ENCODE measurements around the gene NIN. TPM values are rescaled to one million over a fixed set of nuclear protein-coding genes. Genes with fewer than 3 reads are reported as not detected.

Gene NIN
- total RNA-seq, 2 donors from 2014 or later: 31.0 to 37.4 TPM

GRCh38 chr14:50834802-50835276, 3.9 kb upstream of the NIN start:
- TF ChIP-seq, protein P1, sequence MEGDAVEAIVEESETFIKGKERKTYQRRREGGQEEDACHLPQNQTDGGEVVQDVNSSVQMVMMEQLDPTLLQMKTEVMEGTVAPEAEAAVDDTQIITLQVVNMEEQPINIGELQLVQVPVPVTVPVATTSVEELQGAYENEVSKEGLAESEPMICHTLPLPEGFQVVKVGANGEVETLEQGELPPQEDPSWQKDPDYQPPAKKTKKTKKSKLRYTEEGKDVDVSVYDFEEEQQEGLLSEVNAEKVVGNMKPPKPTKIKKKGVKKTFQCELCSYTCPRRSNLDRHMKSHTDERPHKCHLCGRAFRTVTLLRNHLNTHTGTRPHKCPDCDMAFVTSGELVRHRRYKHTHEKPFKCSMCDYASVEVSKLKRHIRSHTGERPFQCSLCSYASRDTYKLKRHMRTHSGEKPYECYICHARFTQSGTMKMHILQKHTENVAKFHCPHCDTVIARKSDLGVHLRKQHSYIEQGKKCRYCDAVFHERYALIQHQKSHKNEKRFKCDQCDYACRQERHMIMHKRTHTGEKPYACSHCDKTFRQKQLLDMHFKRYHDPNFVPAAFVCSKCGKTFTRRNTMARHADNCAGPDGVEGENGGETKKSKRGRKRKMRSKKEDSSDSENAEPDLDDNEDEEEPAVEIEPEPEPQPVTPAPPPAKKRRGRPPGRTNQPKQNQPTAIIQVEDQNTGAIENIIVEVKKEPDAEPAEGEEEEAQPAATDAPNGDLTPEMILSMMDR (IDR thresholded peaks at IDR 0.05): no peak
- Histone ChIP-seq H3K27ac (no peak overlapping the region), H3K27me3 (replicated peaks; ENCODE audit: insufficient read depth) (no peaks in the 10 kb centered on the region), H3K4me1 (ENCODE audit: control insufficient read depth in 1 of 2, low read depth in 2 of 2) (no peaks in the 10 kb centered on the region), H3K36me3 (no peaks in the 10 kb centered on the region), H3K9me3 (no peaks in the 10 kb centered on the region), H3K4me3 (no peak overlapping the region)
- no peak for ATAC-seq (ENCODE audit: insufficient number of reproducible peaks, low FRiP score, low read depth)
- DNase-seq (ENCODE audit: low spot score): no peak

GRCh38 chr14:50832935-50833630, 2.1 kb upstream of the NIN start:
- Histone ChIP-seq H3K36me3 (no peaks in the 10 kb centered on the region), H3K27ac (no peak overlapping the region), H3K4me1 (ENCODE audit: control insufficient read depth in 1 of 2, low read depth in 2 of 2) (peaks cover 8 to 11% of the 10 kb centered on the region in 2 donors), H3K9me3 (no peaks in the 10 kb centered on the region), H3K4me3 (no peak overlapping the region), H3K27me3 (replicated peaks; ENCODE audit: insufficient read depth) (no peaks in the 10 kb centered on the region)
- DNase-seq (ENCODE audit: low spot score) (no peak), ATAC-seq (ENCODE audit: insufficient number of reproducible peaks, low FRiP score, low read depth) (no peak)
- TF ChIP-seq, protein P1 (IDR thresholded peaks at IDR 0.05): no peak

GRCh38 chr14:50831726-50832168, 785 bp upstream of the NIN start:
- H3K9me3 ChIP-seq: no peaks in the 10 kb centered on the region
- no peak for DNase-seq (ENCODE audit: low spot score)
- H3K36me3 ChIP-seq: no peaks in the 10 kb centered on the region
- peaks cover 8 to 11% of the 10 kb centered on the region in 2 donors for H3K4me1 ChIP-seq (ENCODE audit: control insufficient read depth in 1 of 2, low read depth in 2 of 2)
- no peak for ATAC-seq (ENCODE audit: insufficient number of reproducible peaks, low FRiP score, low read depth)
- peak overlapping the region in 1 of 2 donors; percentile 81 for H3K27ac ChIP-seq
- peak overlapping the region; percentile 96 for H3K4me3 ChIP-seq
- no peaks in the 10 kb centered on the region for H3K27me3 ChIP-seq (replicated peaks; ENCODE audit: insufficient read depth)
- TF ChIP-seq, protein P1 (IDR thresholded peaks at IDR 0.05): no peak

- H3K4me1 ChIP-seq (ENCODE audit: control insufficient read depth in 1 of 2, low read depth in 2 of 2): peaks cover 8 to 11% of the 10 kb centered on the region in 2 donors
- H3K36me3 ChIP-seq: no peaks in the 10 kb centered on the region
- H3K27me3 ChIP-seq (replicated peaks; ENCODE audit: insufficient read depth): no peaks in the 10 kb centered on the region
- H3K9me3 ChIP-seq: no peaks in the 10 kb centered on the region
- no peak for DNase-seq (ENCODE audit: low spot score)
- H3K27ac ChIP-seq: peak overlapping the region; percentile 77 to 83
- peak; percentile 59 for ATAC-seq (ENCODE audit: insufficient number of reproducible peaks, low FRiP score, low read depth)
- TF ChIP-seq, protein P1 (IDR thresholded peaks at IDR 0.05): no peak
- peak overlapping the region; percentile 96 for H3K4me3 ChIP-seq
Observed at GRCh38 chr14:50830044-50830931, 674 bp downstream of the NIN start.

DNA sequence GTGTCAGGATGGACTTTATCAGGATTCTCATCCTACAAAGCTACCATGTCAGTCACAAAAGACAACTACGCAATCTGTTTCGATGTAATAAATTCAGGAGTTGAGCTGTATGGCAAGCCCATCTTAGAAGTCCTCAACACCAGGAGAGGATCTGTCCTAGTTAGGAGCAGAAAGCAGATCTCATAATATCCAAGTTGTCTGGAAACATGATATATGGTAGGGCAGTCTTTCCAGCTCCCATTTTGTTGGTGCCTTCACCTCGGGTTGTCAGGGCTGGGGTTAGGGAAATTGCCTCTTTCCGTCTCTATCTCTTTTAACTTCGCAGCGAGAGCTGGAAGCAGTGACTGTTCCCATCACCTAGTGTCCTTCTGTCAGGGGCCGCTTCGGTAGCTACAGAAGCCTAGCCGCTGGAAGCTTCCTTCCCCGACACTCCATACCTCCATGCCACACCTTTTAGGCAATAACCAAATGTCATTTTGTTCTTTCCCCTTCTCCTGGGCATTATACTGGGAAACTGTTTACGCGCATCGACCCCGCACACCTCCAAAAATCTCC, 1.4 kb downstream of the NIN start:
- Histone ChIP-seq H3K9me3 (no peaks in the 10 kb centered on the region), H3K27ac (peak overlapping the region; percentile 59 to 83), H3K4me3 (peak overlapping the region; percentile 96), H3K27me3 (replicated peaks; ENCODE audit: insufficient read depth) (no peaks in the 10 kb centered on the region), H3K4me1 (ENCODE audit: control insufficient read depth in 1 of 2, low read depth in 2 of 2) (peaks cover 8 to 11% of the 10 kb centered on the region in 2 donors), H3K36me3 (no peaks in the 10 kb centered on the region)
- ATAC-seq (ENCODE audit: insufficient number of reproducible peaks, low FRiP score, low read depth) (no peak), DNase-seq (ENCODE audit: low spot score) (no peak)
- TF ChIP-seq, protein P1 (IDR thresholded peaks at IDR 0.05): no peak
